Uterine smooth muscle cell (primary cell): ENCODE data around the gene UBE2B. TPM values are rescaled to one million over a fixed set of nuclear protein-coding genes. Genes with fewer than 3 reads are reported as not detected.

Source experiments
- total RNA-seq: library from RNA; depleted of rRNA; stranded (reverse); fragments of >200 nt; gene quantifications from 2 replicates; pipeline ENCODE4 v1.2.3, GENCODE V29; 2014

UBE2B gene
- 28.0 and 28.2 TPM in 2 replicates for total RNA-seq

DNA sequence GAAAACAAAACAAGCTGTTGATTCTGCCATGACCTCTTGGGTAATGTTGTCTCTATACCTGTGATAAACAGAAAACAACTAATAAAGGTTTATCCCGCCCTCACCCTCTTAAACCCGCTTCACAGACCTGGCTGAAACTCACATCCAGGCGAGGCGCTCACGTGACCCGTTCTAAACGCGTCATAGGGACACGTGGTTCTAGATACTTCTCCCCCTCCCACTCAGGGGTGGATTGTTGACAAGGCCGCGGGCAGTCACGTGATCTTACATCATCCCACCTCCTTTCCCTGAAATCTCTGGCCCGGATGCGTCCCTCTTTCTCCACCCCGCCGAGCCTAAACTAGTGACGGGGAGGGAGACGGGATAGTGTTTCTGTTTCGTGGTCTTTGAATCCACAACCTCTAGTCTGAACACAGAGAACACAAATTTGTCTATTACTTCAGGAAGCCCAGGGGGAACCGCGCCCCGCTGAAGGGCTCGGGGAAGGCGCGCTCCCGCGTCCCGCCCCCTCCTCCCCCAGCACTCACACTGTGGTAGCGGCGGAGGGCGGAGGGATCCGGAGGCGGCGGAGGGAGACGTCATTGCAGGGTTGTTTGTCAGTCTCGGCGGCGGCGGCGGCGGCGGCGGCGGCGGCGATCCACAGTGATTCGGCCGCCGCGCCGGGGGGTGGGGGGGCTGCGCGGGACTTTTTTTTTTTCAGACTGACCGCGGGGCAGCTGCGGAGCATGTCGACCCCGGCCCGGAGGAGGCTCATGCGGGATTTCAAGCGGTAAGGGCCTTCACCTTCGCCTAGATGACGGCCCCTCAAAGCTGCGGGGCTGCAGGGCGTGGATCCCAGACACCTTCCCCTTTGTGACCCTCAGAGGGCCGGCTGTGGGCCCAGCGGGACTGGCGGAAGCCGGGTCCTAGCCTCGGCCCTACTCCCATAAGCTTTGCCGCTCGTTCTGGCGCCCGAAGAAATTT, at the start of gene UBE2B:
Gene UBE2B (plus strand): TSS at position 699 of the 963 bp plus-strand sequence. CDS start 27 bp downstream, at position 726.

DNA sequence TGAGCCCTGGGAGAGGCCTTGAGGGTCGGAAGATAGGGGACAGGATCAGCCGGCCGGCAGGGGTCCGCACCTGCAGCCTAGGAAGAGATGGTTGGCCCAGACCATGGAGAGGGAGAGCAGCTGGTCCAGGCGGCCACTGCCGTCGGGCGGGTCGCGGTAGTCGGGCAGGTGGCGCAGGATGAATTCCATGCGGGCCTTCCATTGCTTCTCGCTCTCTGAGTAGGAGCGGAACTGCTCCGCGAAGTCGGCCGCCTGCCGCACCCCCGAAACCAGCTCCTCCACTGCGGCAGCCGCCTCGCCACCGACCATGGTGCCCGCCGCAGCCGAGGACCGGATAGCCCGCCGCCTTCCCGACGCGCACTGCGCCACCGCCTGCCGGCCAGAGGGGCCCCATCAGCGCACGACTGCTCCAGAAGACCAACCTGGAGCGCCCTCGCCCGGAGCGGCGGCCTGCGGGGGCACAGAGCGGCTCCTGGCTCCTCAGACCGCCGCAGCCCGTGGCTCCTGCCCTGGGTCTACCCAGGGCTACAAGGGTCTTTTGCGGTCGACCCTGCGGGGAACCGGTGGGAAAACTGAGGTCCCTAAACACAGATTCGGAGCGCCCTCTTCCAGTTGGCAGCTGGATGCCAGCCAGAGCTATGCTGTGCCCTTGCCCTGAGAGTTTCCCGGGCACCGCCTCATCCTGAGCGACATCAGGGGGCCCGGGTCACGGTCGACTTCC, 40.3 kb downstream of the UBE2B start, which contains the start of gene CDKN2AIPNL:
Gene CDKN2AIPNL (minus strand): TSS at position 336 of the 721 bp plus-strand sequence. CDS start 27 bp downstream, at position 309.

Other genes with a start within 250 kb of the UBE2B start
- gene SKP1, start 194.6 kb upstream of the UBE2B start, total RNA-seq = 236 and 284 TPM in 2 replicates
- gene PPP2CA, start 145.5 kb upstream of the UBE2B start, total RNA-seq = 117 and 223 TPM in 2 replicates
- 2.0 and 4.6 TPM in 2 replicates for gene CDKL3, start 4.4 kb upstream of the UBE2B start, total RNA-seq
- gene CDKN2AIPNL, start 40.3 kb downstream of the UBE2B start, total RNA-seq = 23.6 and 42.1 TPM in 2 replicates
- gene JADE2, start 154.1 kb downstream of the UBE2B start, total RNA-seq = 21.2 and 29.1 TPM in 2 replicates